IPS-20b (cell line): ENCODE measurements around the gene CITED1.
A peak's percentile ranks its signal among the peaks of the same experiment; 100 is the strongest.

Experiments used
- H3K27ac ChIP-seq: one replicate; pipeline ENCODE4 v1.5.1; 2013; ENCODE audit warnings: low read length
- H3K27me3 ChIP-seq: 2 replicates; pipeline ENCODE4 v1.6.1; 2013; ENCODE audit warnings: mild to moderate bottlenecking, low read length, inconsistent platforms; ENCODE audit not compliant: insufficient read depth
- H3K36me3 ChIP-seq: 2 replicates; pipeline ENCODE4 v1.6.1; 2013; ENCODE audit warnings: low read depth, mild to moderate bottlenecking, inconsistent platforms, low read length, moderate library complexity; ENCODE audit not compliant: insufficient read depth
- H3K4me1 ChIP-seq: 2 replicates; pipeline ENCODE4 v1.6.1; 2013; ENCODE audit warnings: mild to moderate bottlenecking, control low read depth, inconsistent platforms, low read length, moderate library complexity; ENCODE audit not compliant: insufficient read depth
- H3K4me3 ChIP-seq: 2 replicates; pipeline ENCODE4 v1.5.1; 2013; ENCODE audit warnings: mild to moderate bottlenecking, low read length, inconsistent platforms
- H3K9ac ChIP-seq: 2 replicates; pipeline ENCODE4 v1.6.1; 2013; ENCODE audit warnings: low read depth, mild to moderate bottlenecking, inconsistent platforms, low read length, moderate library complexity
- H3K9me3 ChIP-seq: 2 replicates; pipeline ENCODE4 v1.6.1; 2013; ENCODE audit warnings: mild to moderate bottlenecking, low read depth, low read length, inconsistent platforms; ENCODE audit not compliant: insufficient read depth

Gene CITED1

DNA sequence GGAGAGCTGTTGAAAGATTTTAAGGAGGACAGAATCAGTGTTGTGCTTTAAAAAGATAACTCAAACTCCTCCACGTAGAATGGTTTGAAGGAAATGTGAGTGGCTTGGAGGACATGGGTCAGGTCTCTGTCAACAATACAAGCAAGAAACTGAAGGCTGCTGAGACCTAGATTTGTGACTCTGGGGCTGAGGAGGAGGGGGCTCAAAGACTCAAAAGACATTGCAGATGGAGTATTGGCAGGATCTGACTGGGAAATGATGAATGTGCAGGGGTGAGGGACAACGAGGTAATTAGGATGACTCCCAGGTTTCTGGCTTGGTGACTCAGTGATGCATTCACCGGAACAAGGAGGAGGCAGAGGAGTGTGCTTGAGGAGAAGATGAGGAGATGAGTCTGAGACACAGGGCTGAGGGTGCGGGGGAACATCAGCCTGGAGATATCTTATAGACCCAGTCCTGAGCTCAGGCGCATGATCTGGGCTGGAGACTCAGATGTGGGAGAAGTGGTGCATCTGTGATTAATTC lies 25.3 kb downstream of the CITED1 start:
- Histone ChIP-seq H3K4me1 (no peaks in the 10 kb centered on the region), H3K9me3 (no peaks in the 10 kb centered on the region), H3K36me3 (peaks cover 12% of the 10 kb centered on the region), H3K27me3 (no peaks in the 10 kb centered on the region), H3K9ac (no peak overlapping the region), H3K27ac (no peak overlapping the region), H3K4me3 (no peak overlapping the region)

DNA sequence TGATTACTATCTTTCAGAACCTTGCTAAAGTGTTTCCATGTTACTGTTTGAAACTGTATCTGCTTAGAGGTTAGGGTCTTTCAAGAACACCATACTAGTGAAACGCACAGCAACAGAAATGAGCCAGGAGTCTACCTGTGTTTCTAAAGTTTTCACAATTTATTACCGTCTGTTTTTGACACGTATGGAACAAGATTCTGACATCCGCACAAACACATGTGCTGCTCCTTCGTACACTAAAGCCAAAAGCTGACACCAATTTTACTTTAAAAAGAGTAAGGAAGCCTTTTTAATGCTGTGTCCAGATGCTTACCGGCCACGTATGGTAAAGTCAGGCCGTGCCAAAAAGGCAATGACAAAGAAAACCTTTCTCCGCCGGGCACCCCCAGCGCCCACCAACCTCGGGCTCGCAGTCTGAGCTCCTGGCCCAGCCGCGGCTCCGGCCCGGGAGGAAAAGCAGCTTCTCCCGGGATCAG lies 29.2 kb downstream of the CITED1 start:
- H3K9me3 ChIP-seq, result no peaks in the 10 kb centered on the region
- H3K27me3 ChIP-seq, result no peaks in the 10 kb centered on the region
- peak overlapping the region; percentile 97 for H3K4me3 ChIP-seq
- peak overlapping the region; percentile 99 for H3K9ac ChIP-seq
- H3K36me3 ChIP-seq, result peaks cover 51% of the 10 kb centered on the region
- H3K27ac ChIP-seq, result peak overlapping the region; percentile 71
- no peaks in the 10 kb centered on the region for H3K4me1 ChIP-seq

DNA sequence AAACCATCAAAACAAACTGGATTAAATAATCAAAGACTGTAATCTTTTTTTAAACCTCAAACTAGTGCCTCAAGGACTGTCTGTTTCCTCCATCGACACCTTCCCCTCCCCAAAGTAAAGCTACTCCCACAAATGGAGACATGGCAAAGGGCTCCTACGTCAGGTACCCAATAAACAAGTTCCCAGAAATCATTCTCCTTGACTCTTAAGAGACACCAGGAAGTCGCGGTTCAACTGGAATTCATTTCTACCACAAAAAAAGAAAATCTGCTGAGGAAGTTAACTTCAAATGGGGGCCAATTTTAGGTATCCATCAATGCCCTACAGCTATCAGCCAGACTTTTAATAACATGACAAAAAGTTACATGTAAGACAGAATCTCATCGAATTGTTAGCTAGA lies 31.2 kb downstream of the CITED1 start:
- H3K36me3 ChIP-seq, result peaks cover 71% of the 10 kb centered on the region
- H3K4me1 ChIP-seq, result no peaks in the 10 kb centered on the region
- H3K9ac ChIP-seq, result peak overlapping the region; percentile 99; the same call in 1 of the 2 replicates
- peak overlapping the region; percentile 97 for H3K4me3 ChIP-seq
- no peaks in the 10 kb centered on the region for H3K27me3 ChIP-seq
- H3K27ac ChIP-seq, result no peak overlapping the region
- H3K9me3 ChIP-seq, result no peaks in the 10 kb centered on the region

DNA sequence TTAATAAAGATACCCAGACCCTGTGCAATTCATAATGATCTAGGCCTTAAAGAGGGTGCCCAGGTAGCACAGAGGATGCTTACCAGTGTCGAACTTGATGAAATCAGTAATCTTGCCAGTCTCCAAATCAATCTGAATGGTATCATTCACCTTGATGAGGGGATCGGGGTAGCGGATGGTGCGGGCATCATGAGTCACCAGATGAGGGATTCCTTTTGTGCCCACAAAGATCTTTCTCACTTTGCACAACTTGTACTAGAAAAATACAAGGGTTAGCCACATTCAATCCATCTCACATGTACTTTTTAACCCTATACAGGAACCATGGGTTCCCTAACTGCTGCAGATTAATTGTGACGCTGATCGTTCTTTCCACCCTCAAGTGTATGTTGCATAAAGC lies 32.0 kb downstream of the CITED1 start:
- peaks cover 76% of the 10 kb centered on the region for H3K36me3 ChIP-seq
- no peaks in the 10 kb centered on the region for H3K4me1 ChIP-seq
- H3K4me3 ChIP-seq, result peak overlapping the region; percentile 97
- H3K27ac ChIP-seq, result no peak overlapping the region
- H3K27me3 ChIP-seq, result no peaks in the 10 kb centered on the region
- H3K9me3 ChIP-seq, result no peaks in the 10 kb centered on the region
- H3K9ac ChIP-seq, result no peak overlapping the region

DNA sequence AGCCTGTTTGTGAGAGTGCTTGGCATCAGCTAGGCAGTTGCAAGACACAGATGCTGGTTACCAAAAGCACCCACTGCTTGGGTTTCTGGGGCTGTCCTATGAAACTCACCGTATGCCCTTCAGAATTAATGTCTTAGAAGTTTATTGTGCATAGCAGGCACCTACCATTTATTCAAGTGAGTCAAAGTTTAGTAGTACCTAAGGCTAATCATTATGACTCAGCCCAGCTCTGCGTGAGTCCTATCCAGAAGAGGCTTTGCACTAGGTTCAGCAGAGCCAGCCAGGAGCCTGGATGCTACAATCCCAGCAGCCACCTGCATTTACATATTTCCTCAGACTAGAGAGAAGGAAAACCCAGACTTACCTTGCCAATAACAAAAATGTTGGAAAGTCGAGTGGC lies 32.8 kb downstream of the CITED1 start:
- Histone ChIP-seq H3K27me3 (no peaks in the 10 kb centered on the region), H3K27ac (no peak overlapping the region), H3K36me3 (peaks cover 85% of the 10 kb centered on the region), H3K4me3 (no peak overlapping the region), H3K4me1 (no peaks in the 10 kb centered on the region), H3K9me3 (no peaks in the 10 kb centered on the region), H3K9ac (no peak overlapping the region)

DNA sequence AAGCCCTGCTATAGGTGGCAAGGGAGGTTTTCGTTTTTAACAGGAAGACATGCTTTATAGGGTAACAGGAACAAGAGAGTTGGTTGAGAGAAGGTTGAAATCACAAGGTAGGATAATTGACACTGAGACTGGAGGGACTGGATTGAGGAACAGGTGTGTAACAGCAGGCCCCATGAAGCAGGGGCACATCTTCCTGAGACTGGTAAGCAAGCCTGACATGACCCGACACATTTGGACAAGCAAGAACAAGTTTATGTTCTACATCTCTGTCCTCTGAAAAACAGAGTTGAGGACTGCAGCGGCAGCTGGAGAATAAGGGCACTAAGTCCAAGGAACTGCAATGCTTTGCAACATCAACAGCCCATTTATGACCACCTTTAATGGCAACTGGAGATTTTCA lies 33.9 kb downstream of the CITED1 start:
- Histone ChIP-seq H3K27me3 (no peaks in the 10 kb centered on the region), H3K9me3 (no peaks in the 10 kb centered on the region), H3K4me1 (no peaks in the 10 kb centered on the region), H3K9ac (no peak overlapping the region), H3K36me3 (peaks cover 89% of the 10 kb centered on the region), H3K27ac (no peak overlapping the region), H3K4me3 (no peak overlapping the region)

DNA sequence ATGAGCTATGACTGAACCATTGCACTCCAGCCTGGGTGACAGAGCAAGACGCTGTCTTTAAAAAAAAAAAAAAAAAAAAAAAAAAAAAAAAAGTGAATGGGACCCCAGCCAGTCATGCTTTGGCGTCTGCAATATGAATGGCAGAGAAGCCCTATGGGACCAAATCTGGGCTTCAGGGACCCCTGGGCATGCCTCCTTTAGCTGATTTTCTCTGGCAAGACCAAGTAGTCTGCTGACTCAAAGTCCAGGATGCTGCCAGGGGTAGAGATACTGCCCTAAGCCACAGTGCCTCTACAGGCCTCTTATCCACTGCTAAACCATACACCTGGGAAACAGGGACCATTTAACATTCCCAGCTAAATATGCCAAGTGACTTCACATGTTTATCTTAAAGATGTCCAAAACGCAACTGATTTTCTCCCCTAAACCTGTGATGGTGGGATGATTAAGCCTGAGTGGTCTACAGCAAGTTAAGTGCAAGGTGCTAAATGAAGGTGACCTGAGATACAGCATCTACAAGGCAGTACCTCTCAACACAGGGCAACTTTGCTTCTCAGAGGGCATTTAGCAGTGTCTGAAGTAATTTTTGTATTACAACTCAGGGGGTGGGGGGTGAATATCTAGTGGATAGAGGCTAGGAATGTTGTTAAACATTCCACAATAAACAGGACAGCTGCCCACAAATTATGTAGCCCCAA lies 34.5 kb downstream of the CITED1 start:
- H3K27me3 ChIP-seq, result no peaks in the 10 kb centered on the region
- no peak overlapping the region for H3K27ac ChIP-seq
- H3K36me3 ChIP-seq, result peaks cover 86% of the 10 kb centered on the region
- no peak overlapping the region for H3K9ac ChIP-seq
- H3K4me1 ChIP-seq, result no peaks in the 10 kb centered on the region
- H3K9me3 ChIP-seq, result no peaks in the 10 kb centered on the region
- no peak overlapping the region for H3K4me3 ChIP-seq

DNA sequence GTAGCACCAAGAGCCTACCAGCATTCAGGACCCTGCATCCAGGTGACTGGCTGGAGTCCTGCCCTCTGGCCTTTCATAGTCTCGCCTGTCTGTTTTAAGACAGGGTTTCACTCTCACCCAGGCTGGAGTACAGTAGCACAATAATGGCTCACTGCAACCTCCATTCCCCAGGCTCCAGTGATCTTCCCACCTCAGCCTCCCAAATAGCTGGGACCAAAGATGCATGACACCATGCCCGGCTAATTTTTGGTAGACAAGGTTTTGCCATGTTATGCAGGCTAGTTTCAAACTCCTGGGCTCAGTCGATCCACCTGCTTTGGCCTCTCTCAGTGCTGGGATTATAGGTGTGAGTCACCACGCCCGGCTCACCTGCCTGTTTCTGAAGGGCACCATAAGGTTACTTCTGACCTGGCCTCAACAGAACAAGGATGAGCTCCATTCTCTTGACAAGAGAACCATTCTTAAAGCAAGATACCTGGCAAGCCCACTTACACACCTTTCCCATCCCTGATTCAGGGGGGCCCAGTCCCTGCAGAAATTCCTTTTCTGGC lies 35.3 kb downstream of the CITED1 start:
- no peaks in the 10 kb centered on the region for H3K9me3 ChIP-seq
- H3K4me3 ChIP-seq, result no peak overlapping the region
- H3K27me3 ChIP-seq, result no peaks in the 10 kb centered on the region
- peaks cover 77% of the 10 kb centered on the region for H3K36me3 ChIP-seq
- H3K27ac ChIP-seq, result no peak overlapping the region
- no peaks in the 10 kb centered on the region for H3K4me1 ChIP-seq
- no peak overlapping the region for H3K9ac ChIP-seq

DNA sequence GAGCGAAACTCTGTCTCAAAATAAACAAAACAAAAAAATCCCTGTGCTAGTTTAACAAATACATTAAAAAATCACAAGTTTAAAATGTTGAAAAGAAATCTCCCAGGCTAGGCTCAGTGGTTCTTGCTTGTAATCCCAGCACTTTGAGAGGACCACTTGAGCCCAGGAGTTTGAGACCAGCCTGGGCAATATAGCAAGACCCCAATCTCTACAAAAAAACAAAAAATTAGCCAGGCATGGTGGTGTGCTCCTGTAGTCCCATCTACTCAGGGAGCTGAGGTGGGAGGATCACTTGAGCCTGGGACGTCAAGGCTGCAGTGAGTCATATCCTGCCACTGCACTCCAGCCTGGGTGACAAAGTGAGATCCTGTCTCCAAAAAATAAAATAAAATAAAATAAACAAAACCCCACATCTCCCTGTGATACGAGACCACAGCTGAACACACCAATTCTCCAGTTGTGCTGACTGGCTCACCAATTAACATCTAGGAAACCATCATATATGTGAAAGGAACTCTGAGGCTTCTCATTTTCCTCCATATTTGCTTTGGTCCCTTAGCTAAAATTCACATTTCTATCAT lies 36.0 kb downstream of the CITED1 start:
- H3K9ac ChIP-seq, result no peak overlapping the region
- no peaks in the 10 kb centered on the region for H3K9me3 ChIP-seq
- no peak overlapping the region for H3K27ac ChIP-seq
- H3K36me3 ChIP-seq, result peaks cover 71% of the 10 kb centered on the region
- H3K4me1 ChIP-seq, result no peaks in the 10 kb centered on the region
- no peaks in the 10 kb centered on the region for H3K27me3 ChIP-seq
- H3K4me3 ChIP-seq, result no peak overlapping the region

DNA sequence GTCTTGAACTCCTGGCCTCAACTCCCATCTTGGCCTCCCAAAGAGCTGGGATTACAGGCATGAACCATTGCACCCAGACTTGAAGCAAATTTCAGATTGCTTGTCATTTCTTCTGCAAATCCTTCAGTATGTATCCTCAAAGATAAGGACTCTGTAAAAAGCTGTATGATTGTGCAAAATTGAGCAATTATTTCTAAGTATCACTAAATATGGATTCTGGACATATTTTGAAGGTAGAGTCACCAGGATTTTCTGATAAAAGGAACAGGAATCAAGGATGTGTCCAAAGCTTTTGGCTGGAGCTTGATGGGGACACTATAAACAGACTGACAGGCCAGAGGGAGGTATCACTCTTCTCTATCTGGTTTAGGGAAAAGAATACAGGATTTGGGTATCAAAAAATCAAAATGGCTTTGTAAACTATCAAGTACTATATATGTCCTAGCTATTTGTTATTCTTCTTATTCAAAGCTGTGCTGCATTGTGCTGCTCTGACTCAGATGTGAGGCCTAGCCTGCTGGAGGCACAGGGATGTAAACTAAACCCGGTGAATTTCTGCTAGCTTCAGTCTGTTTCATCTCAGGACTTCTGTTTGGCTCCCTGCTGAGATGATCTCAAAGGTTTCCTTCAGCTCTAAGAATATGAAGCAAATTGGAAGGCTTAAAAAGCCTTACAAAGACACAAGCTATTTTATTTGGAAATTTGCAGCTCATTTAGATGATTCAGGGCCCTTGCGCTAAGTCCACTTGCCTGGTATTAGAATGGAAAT lies 36.9 kb downstream of the CITED1 start:
- Histone ChIP-seq H3K36me3 (peaks cover 61% of the 10 kb centered on the region), H3K27me3 (no peaks in the 10 kb centered on the region), H3K9ac (no peak overlapping the region), H3K4me1 (no peaks in the 10 kb centered on the region), H3K9me3 (no peaks in the 10 kb centered on the region), H3K27ac (no peak overlapping the region), H3K4me3 (no peak overlapping the region)

DNA sequence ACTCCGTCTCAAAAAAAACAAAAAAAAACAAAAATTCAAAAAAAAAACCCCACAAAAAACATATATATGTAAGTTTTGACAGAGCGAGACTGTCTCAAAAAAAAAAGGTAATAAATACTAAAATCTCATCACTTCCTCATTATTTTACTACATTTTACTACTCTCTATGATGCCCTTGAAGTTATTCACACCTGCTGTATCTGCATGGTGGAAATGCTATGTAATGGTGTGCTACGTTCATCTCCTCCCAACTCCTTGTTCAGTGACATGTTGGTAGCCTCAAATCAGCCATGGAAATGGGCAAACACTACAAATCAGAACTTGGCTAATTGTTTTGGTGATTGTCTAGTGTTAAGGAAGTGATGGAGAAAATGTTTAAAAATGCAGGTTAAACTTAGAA lies 40.5 kb downstream of the CITED1 start:
- Histone ChIP-seq H3K9me3 (no peaks in the 10 kb centered on the region), H3K4me3 (no peak overlapping the region), H3K9ac (no peak overlapping the region), H3K36me3 (peaks cover 26% of the 10 kb centered on the region), H3K27ac (no peak overlapping the region), H3K27me3 (no peaks in the 10 kb centered on the region), H3K4me1 (no peaks in the 10 kb centered on the region)
